DMS53 treated with DMSO at 0.1 percent for 48 hours (cell line): ENCODE results near the gene OR52E5.

Source experiments
- DNase-seq: peaks from one replicate; lab custom pipeline; 2025; ENCODE audit not compliant: unreplicated experiment; lab: John Stamatoyannopoulos, UW

Gene OR52E5

GRCh38 chr11:5892908-5893307, at the start of gene OR52E5:
Gene OR52E5, plus strand, starts transcription at chr11:5893208. Its CDS starts 7,569 bp downstream, at chr11:5900777.
- no peak for DNase-seq

- DNase-seq: no peak
Measured at GRCh38 chr11:5846701-5847100, 46.3 kb upstream of the OR52E5 start.

- no peak for DNase-seq
Measured at GRCh38 chr11:5847711-5848110, 45.3 kb upstream of the OR52E5 start.

- DNase-seq: no peak
Measured at GRCh38 chr11:5851002-5851401, 42.0 kb upstream of the OR52E5 start.

- no peak for DNase-seq
Measured at GRCh38 chr11:5857590-5857989, 35.4 kb upstream of the OR52E5 start, which contains the start of gene OR52E8. Gene OR52E8, minus strand, starts transcription at chr11:5857690. Its CDS starts 0 bp downstream, at chr11:5857690.

GRCh38 chr11:5865826-5866225, 27.2 kb upstream of the OR52E5 start:
- DNase-seq: no peak

- DNase-seq: no peak
Measured at GRCh38 chr11:5878564-5878963, 14.4 kb upstream of the OR52E5 start.

- DNase-seq: no peak
Measured at GRCh38 chr11:5880329-5880728, 12.7 kb upstream of the OR52E5 start, which contains the start of gene OR52E4. Gene OR52E4, plus strand, starts transcription at chr11:5880629. Its CDS starts 3,664 bp downstream, at chr11:5884293.

GRCh38 chr11:5881756-5882155, 11.3 kb upstream of the OR52E5 start:
- DNase-seq: no peak

- no peak for DNase-seq
Measured at GRCh38 chr11:5887172-5887571, 5.8 kb upstream of the OR52E5 start.

GRCh38 chr11:5887661-5888060, 5.3 kb upstream of the OR52E5 start:
- no peak for DNase-seq

- DNase-seq: peak; percentile 11
Measured at GRCh38 chr11:5891216-5891800, 1.7 kb upstream of the OR52E5 start.

- DNase-seq: no peak
Measured at GRCh38 chr11:5899534-5899933, 6.5 kb downstream of the OR52E5 start.

- DNase-seq: no peak
Measured at GRCh38 chr11:5910540-5910939, 17.5 kb downstream of the OR52E5 start.

GRCh38 chr11:5922749-5923426, 29.9 kb downstream of the OR52E5 start:
- DNase-seq: no peak

- DNase-seq: no peak
Measured at GRCh38 chr11:5923427-5923776, 30.4 kb downstream of the OR52E5 start.

- no peak for DNase-seq
Measured at GRCh38 chr11:5923794-5924193, 30.8 kb downstream of the OR52E5 start.

GRCh38 chr11:5928271-5928670, 35.3 kb downstream of the OR52E5 start:
- no peak for DNase-seq

GRCh38 chr11:5928811-5929210, 35.8 kb downstream of the OR52E5 start:
- no peak for DNase-seq

GRCh38 chr11:5929571-5930368, 36.8 kb downstream of the OR52E5 start:
- no peak for DNase-seq

- no peak for DNase-seq
Measured at GRCh38 chr11:5930614-5931013, 37.6 kb downstream of the OR52E5 start.

GRCh38 chr11:5931061-5931460, 38.1 kb downstream of the OR52E5 start:
- DNase-seq: no peak
